ENCODE results near the gene CCDC171. TPM values are rescaled to one million over a fixed set of nuclear protein-coding genes. Genes with fewer than 3 reads are reported as not detected.
"Not testable (repeated sequence)": the region's sequence is repeated elsewhere in the genome, so short reads cannot be mapped to it uniquely, and the experiment has no call there.

Gene CCDC171
- total and polyA plus RNA-seq, 2 experiments from 2014 or later = 0.73 to 2.9 TPM

DNA sequence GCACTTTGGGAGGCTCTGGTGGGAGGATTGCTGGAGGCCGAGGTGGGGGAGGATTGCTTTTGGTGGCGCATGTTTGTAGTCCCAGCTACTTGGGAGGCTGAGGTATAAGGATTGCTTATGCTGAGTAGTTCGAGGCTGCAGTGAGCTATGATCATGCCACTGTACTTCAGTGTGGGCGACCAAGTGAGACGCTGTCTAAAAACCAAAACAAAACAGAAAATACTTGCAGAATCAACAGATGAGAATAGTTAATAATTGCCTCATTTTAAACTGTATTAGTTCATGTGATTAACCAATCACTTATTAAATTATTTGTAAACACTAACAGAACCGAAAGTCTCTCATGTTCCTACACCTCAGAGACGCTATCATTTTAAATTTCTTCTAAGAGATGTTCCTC is 118.1 kb downstream of the CCDC171 start:
- H2AFZ ChIP-seq = no peak overlapping the region
- H3K4me1 ChIP-seq (ENCODE audit: insufficient read depth) = no peaks in the 10 kb centered on the region
- no peak for TF ChIP-seq EZH2phosphoT487 (IDR thresholded peaks at IDR 0.05; ENCODE audit: low read depth, severe bottlenecking, unreplicated experiment)
- TF ChIP-seq EZH2 (IDR thresholded peaks at IDR 0.05; ENCODE audit: borderline replicate concordance) = no peak
- TF ChIP-seq, protein P1, sequence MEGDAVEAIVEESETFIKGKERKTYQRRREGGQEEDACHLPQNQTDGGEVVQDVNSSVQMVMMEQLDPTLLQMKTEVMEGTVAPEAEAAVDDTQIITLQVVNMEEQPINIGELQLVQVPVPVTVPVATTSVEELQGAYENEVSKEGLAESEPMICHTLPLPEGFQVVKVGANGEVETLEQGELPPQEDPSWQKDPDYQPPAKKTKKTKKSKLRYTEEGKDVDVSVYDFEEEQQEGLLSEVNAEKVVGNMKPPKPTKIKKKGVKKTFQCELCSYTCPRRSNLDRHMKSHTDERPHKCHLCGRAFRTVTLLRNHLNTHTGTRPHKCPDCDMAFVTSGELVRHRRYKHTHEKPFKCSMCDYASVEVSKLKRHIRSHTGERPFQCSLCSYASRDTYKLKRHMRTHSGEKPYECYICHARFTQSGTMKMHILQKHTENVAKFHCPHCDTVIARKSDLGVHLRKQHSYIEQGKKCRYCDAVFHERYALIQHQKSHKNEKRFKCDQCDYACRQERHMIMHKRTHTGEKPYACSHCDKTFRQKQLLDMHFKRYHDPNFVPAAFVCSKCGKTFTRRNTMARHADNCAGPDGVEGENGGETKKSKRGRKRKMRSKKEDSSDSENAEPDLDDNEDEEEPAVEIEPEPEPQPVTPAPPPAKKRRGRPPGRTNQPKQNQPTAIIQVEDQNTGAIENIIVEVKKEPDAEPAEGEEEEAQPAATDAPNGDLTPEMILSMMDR (IDR thresholded peaks at IDR 0.05; ENCODE audit: poor library complexity) = no peak
- DNase-seq (ENCODE audit: low spot score) = no peak
- H3K27ac ChIP-seq = no peak overlapping the region
- no peak overlapping the region for H3K4me3 ChIP-seq
- H3K9me3 ChIP-seq (ENCODE audit: low read depth) = no peaks in the 10 kb centered on the region
- no peaks in the 10 kb centered on the region for H4K20me1 ChIP-seq (ENCODE audit: insufficient read depth, poor library complexity, severe bottlenecking)
- H3K27me3 ChIP-seq = no peaks in the 10 kb centered on the region
- no peaks in the 10 kb centered on the region for H3K9me2 ChIP-seq (replicated peaks; ENCODE audit: insufficient read depth)
- no peak overlapping the region for H3K4me2 ChIP-seq
- no peaks in the 10 kb centered on the region for H3K36me3 ChIP-seq (replicated peaks; ENCODE audit: insufficient read depth, low read depth)
- 96% methylated on average over 7 of the region's 7 CpGs for WGBS (ENCODE audit: low lambda C conversion rate, missing lambda C conversion rate)
- H3K79me2 ChIP-seq = no peaks in the 10 kb centered on the region

DNA sequence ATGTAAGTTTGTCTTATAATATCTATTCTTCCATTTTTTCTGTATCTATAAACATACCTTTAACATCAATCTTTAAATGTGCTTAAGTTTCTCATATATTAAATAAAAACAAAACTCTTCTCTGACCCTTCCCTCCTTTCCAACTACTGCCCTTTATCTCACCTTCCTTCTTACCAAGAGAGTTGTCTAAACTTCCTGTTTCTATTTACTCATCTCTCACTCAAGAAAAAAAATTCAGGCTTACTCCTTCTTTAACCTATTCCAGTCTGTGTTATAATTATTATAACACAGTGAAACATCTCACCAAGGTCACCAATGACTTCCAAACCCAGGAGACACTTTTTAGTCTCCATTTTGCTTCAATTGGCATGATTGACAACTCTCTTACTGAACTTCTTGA is 140.9 kb downstream of the CCDC171 start:
- Histone ChIP-seq H3K4me3 (no peak overlapping the region), H3K9me3 (ENCODE audit: low read depth) (peaks cover 4% of the 10 kb centered on the region), H3K27me3 (no peaks in the 10 kb centered on the region), H4K20me1 (ENCODE audit: insufficient read depth, poor library complexity, severe bottlenecking) (no peaks in the 10 kb centered on the region), H3K9me2 (replicated peaks; ENCODE audit: insufficient read depth) (no peaks in the 10 kb centered on the region), H3K36me3 (replicated peaks; ENCODE audit: insufficient read depth, low read depth) (no peaks in the 10 kb centered on the region), H3K79me2 (no peaks in the 10 kb centered on the region), H3K4me2 (no peak overlapping the region), H3K27ac (no peak overlapping the region), H3K4me1 (ENCODE audit: insufficient read depth) (no peaks in the 10 kb centered on the region), H2AFZ (no peak overlapping the region)
- DNase-seq (ENCODE audit: low spot score) = no peak
- TF ChIP-seq EZH2phosphoT487 (IDR thresholded peaks at IDR 0.05; ENCODE audit: low read depth, severe bottlenecking, unreplicated experiment) (no peak), EZH2 (IDR thresholded peaks at IDR 0.05; ENCODE audit: borderline replicate concordance) (no peak)
- TF ChIP-seq, protein P1 (IDR thresholded peaks at IDR 0.05; ENCODE audit: poor library complexity) = no peak

DNA sequence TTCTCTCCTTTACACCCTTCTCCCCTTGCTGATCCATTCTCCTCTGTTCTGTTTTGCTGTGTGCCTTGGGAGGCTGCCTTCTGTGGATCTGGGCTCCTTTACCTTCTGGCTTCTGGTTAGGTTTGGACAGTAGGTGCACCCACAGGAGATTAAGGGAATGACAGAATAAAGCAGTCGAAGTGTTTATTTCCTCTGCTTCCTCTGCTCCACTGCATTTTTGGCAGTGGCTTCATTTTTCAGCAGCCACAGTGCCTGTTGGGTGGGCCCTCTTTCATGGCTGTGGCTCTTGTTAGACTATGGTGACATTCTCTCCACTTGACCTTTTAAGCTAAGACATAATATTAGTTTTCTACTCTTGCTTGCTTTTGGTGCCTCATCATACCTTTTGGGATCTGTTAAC is 144.1 kb downstream of the CCDC171 start:
- H3K9me3 ChIP-seq (ENCODE audit: low read depth) = no peaks in the 10 kb centered on the region
- H3K79me2 ChIP-seq = no peaks in the 10 kb centered on the region
- H3K36me3 ChIP-seq (replicated peaks; ENCODE audit: insufficient read depth, low read depth) = no peaks in the 10 kb centered on the region
- no peak for DNase-seq (ENCODE audit: low spot score)
- H3K4me3 ChIP-seq = no peak overlapping the region
- H3K27ac ChIP-seq = no peak overlapping the region
- no peaks in the 10 kb centered on the region for H4K20me1 ChIP-seq (ENCODE audit: insufficient read depth, poor library complexity, severe bottlenecking)
- H3K9me2 ChIP-seq (replicated peaks; ENCODE audit: insufficient read depth) = no peaks in the 10 kb centered on the region
- no peak overlapping the region for H3K4me2 ChIP-seq
- no peaks in the 10 kb centered on the region for H3K4me1 ChIP-seq (ENCODE audit: insufficient read depth)
- H2AFZ ChIP-seq = no peak overlapping the region
- no peaks in the 10 kb centered on the region for H3K27me3 ChIP-seq
- TF ChIP-seq EZH2phosphoT487 (IDR thresholded peaks at IDR 0.05; ENCODE audit: low read depth, severe bottlenecking, unreplicated experiment) (no peak), EZH2 (IDR thresholded peaks at IDR 0.05; ENCODE audit: borderline replicate concordance) (no peak)
- TF ChIP-seq, protein P1 (IDR thresholded peaks at IDR 0.05; ENCODE audit: poor library complexity) = no peak
- 37% methylated on average over 1 of the region's 1 CpG for WGBS (ENCODE audit: low lambda C conversion rate, missing lambda C conversion rate)

DNA sequence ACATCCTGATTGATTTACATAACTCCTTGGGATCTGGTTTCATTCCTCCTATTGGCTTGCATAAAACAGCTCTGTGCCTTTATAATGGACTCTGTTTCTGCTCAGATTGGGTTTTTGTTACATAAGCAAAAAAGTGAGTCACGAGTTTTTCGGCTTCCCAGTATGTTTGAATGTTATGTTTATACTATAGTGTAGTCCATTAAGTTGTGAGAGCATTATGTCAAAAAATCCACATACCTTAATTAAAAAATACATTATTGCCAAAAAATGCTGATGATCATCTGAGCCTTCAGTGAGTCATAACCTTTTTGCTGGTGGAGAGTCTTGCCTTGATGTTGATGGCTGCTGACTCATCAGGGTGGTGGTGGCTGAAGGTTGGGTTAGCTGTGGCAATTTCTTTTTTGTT is 144.6 kb downstream of the CCDC171 start:
- 88% methylated on average over 2 of the region's 2 CpGs for WGBS (ENCODE audit: low lambda C conversion rate, missing lambda C conversion rate)
- Histone ChIP-seq H3K9me3 (ENCODE audit: low read depth) (no peaks in the 10 kb centered on the region), H2AFZ (no peak overlapping the region), H3K36me3 (replicated peaks; ENCODE audit: insufficient read depth, low read depth) (no peaks in the 10 kb centered on the region), H3K4me3 (no peak overlapping the region), H3K27me3 (no peaks in the 10 kb centered on the region), H3K79me2 (no peaks in the 10 kb centered on the region), H3K9me2 (replicated peaks; ENCODE audit: insufficient read depth) (no peaks in the 10 kb centered on the region), H4K20me1 (ENCODE audit: insufficient read depth, poor library complexity, severe bottlenecking) (no peaks in the 10 kb centered on the region), H3K4me2 (no peak overlapping the region), H3K27ac (no peak overlapping the region), H3K4me1 (ENCODE audit: insufficient read depth) (no peaks in the 10 kb centered on the region)
- DNase-seq (ENCODE audit: low spot score) = no peak
- TF ChIP-seq EZH2 (IDR thresholded peaks at IDR 0.05; ENCODE audit: borderline replicate concordance) (no peak), EZH2phosphoT487 (IDR thresholded peaks at IDR 0.05; ENCODE audit: low read depth, severe bottlenecking, unreplicated experiment) (no peak)
- TF ChIP-seq, protein P1 (IDR thresholded peaks at IDR 0.05; ENCODE audit: poor library complexity) = no peak

DNA sequence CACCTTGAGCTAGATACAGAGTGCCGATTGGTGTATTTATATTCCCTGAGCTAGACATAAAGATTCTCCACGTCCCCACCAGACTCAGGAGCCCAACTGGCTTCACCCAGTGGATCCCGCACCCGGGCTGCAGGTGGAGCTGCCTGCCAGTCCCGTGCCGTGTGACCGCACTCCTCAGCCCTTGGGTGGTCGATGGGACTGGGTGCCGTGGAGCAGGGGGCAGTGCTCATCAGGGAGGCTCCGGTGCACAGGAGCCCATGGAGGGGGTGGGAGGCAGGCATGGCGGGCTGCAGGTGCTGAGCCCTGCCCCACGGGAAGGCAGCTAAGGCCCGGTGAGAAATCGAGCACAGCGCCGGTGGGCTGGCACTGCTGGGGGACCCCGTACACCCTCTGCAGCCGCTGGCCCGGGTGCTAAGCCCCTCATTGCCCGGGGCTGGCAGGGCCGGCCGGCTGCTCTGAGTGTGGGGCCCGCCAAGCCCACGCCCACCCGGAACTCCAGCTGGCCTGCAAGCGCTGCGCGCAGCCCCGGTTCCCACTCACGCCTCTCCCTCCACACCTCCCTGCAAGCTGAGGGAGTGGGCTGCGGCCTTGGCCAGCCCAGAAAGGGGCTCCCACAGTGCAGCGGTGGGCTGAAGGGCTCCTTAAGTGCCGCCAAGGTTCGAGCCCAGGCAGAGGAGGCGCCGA is 147.2 kb downstream of the CCDC171 start:
- not testable (repeated sequence) for H3K27ac ChIP-seq; H3K9me2 ChIP-seq (replicated peaks; ENCODE audit: insufficient read depth); H2AFZ ChIP-seq; H3K4me3 ChIP-seq; H3K79me2 ChIP-seq; H3K4me2 ChIP-seq; H3K9me3 ChIP-seq (ENCODE audit: low read depth); H3K27me3 ChIP-seq; H3K36me3 ChIP-seq (replicated peaks; ENCODE audit: insufficient read depth, low read depth); DNase-seq (ENCODE audit: low spot score); H3K4me1 ChIP-seq (ENCODE audit: insufficient read depth); H4K20me1 ChIP-seq (ENCODE audit: insufficient read depth, poor library complexity, severe bottlenecking)
- 91% methylated on average over 21 of the region's 36 CpGs for WGBS (ENCODE audit: low lambda C conversion rate, missing lambda C conversion rate)

Data from hepatocyte (in vitro differentiated cells).